Activated naive CD8-positive, alpha-beta T cell treated with anti-CD3 and anti-CD28 coated beads, Interleukin-2, amount 50 U/mL, for 16 hours (primary cell): ENCODE results near the gene EGFLAM.

Source experiments
- DNase-seq: peaks from one replicate; pipeline ENCODE4 v3.0.0-alpha.2; 2020; ENCODE audit warnings: low read depth, low spot score

EGFLAM gene

DNA sequence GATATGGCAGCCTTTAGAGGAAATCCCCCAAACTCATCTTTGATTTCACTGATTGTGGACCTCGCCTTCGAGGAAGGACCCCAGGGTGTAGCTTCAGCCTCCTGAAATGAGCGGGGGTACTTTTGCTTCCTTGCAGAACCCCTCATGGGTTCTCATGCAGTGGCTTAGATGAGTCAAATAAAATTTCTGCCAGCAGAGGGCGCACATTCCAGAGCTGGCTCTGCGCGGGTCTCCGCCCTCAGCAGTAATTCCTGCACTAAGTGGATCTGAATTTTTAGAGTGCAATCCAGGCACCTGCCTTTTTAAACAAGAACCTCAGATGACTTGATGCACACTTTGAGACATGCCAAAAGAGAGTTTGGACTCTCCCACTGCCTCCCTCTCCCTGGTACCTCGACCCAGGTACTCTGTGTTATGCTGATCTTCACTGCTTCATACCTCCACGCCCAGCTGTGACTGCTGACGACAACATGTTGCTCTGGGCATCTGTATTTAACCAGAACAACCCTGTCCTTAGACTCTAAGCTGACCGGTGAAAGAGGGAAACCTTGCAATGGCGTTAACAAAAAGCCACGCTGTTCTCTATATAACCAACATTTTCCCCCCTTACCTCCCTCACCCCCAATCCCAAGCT lies 7.3 kb downstream of the EGFLAM start:
- no peak for DNase-seq

DNA sequence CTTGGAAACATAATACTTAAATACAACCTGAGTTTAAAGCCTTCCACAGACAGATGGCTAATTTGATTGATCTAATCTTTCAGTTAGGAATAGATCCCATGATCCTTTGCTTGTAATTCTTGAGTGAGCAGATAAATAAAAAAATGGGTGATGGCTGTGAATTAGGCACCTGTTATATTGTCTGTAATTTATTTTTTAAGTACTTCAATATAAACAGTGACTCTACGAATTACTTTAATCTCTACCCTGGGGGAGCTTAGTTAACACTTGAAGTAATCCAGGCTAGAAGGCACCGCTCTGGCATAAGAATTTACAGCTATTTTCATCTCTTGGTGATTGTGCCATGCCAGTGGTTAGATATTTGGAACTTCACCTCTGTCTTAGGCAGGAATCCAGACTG lies 9.0 kb downstream of the EGFLAM start:
- no peak for DNase-seq

DNA sequence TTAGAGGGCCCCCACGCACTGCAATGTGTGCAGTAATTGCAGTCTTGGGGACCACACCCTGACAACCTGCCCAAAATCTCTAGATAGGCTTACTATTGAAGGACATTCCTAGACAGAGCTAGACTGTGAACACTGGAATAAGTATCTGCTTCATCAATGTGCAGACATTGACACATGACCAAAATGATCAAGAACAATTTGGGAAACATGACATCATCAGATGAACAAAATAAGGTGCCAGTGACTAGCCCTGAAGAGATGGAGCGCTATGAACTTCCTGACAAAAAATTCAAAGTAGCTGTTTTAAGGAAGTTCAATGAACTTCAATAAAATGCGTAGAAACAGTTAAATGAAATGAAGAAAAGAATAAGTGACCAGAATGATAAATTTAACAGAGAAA lies 15.3 kb downstream of the EGFLAM start:
- DNase-seq, result no peak

DNA sequence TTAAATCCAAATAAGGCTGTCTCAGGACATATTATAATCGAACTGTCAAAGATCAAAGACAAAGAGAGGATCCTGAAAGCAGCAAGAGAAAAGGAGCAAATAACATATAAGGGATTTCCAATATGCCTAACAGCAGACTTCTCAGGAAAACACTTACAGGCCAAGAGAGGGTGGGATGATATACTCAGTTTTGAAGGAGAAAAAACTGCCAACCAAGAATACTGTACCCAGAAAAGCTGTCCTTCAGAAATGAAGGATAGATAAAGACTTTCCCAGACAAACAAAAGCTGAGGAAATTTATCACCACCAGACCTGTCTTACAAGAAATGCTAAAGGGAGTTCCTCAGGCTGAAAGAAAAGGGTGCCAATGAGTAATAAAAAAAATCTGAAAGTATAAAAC lies 16.0 kb downstream of the EGFLAM start:
- no peak for DNase-seq

DNA sequence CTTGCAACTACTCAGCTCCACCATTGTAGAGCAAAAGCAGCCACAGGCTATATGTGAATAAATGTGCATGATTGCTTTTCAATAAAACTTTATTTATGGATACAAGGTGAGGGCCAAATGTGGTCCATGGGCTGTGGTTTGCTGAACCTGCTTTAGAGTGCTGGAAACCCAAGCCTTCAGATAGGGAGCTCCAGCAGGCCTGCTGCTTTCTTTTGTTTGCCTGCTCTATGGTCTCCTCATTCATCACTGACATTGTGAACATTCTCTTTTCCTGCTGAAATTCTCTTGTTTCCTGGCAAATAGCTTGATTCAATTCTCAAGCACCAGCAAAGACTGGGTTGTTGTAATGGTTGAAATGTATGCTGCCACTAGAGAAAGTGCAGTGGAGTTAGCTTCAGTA lies 26.0 kb downstream of the EGFLAM start:
- no peak for DNase-seq

DNA sequence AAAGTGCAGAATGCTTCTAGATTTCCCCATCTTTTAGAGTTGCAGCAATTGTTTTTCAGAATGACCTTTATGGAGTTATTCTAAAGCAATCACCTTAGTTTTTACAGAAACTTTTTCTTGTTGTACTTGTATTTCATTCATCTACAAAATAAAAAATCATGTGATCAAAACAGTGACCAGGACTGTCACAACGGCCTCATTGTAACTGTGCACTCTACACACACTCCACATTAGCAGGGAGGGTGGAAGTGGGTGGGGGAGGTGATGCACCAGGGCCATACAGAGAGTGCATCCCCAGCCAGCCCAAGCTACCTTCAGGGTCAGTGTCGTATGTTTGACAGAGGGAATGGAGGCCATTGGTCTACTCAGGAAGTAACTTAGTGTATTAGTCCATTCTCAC lies 26.9 kb downstream of the EGFLAM start:
- no peak for DNase-seq

DNA sequence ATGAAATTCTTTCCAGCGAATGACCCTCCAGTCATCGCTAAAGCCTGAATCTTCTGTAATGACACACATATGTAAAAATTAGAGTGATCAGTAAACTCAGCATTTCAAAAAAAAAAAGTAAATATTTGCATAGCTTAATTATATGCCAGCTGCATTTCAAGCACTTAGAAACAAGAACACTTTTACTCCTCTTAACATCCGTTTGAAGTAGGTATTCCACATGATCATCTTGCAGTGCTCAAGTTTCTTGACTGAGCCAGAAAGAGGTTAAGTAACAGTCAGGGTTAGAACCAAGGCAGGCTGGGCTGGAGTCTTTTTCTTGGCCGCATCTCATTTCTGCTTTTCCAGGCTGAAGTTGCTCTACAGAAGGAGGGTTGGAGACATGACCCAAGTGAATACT lies 27.6 kb downstream of the EGFLAM start:
- no peak for DNase-seq

DNA sequence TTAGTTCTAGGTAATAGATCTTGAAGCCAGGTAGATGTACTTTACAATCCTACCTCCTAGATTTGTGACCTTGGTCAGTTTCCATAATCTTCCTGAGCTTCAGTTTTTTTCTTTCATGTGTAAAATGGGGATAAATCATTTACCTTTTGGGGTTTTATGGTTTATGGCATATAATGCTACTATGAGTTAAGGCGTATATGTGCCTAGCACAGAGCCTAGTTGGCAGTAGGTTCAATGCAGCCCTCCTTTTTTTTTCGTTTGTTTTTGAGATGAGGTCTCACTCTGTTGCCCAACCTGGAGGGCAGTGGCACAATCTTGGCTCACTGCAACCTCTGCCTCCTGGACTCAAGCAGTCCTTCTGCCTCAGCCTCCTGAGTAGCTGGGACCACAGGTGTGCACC lies 28.8 kb downstream of the EGFLAM start:
- DNase-seq, result no peak

DNA sequence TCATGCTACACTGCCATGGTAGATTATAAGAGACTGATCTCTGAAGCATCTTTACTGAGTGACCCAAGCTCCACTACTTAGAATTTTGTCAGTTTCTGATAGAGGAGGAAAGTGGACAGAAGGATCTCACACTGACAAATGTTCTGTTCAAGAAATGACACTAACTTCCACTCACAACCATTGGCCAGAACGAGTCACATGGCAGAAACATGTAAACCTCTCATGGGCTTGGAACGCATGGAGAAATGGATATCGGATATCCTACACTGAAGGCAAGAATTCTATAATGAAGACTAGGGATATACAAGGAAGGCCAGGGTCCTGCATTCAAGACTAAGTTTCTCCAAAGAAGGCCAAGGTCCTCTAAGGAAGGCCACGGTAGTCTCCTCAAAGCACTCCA lies 31.1 kb downstream of the EGFLAM start:
- DNase-seq, result no peak

DNA sequence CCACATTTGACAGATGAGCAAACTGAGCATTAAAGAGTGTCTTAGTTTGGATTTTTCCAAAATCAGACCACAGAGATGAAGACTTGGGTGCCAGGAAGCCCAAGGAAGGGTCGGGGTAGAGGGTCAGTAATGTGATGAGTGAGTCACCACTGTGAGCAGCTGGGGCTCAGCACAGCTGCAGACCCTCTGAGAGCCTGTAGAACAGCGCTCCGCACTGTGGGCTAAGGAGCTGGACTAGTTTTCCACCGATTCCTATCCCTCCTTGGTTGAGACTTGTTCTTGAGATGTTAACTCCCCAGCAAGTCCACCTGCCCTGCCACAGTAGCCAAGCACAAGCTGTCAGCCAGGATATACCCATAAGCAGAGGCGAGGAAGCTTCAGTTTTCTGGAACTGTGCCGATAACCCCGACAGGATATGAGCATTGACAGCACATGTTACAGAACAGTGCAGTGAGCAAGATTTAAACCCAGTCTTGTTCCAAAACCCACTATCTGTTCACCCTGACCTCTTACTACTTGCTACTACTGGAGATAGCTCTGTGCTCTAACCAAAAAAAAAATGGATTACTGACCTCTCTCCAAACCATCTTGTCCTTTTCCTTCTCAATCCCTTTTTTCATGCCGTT lies 31.8 kb downstream of the EGFLAM start:
- DNase-seq, result no peak

DNA sequence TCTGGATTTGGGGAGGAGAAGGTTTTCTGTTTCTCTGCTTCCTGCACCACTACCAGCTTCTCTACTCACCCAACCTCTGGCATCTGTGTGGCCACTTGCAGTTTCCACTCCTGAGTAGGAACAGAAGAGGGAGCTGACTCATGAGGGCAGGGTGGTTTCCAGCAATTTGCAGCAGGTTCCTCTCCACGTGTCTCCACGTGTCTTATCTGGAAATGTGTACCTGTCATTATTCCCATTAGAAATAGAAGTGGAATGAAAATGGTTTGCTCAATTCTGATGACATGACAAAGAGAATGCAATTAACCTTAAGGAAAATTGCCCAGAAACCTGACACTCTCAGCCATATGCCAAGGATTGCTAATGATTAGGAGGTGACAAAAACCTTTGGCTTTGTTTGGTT lies 33.0 kb downstream of the EGFLAM start:
- no peak for DNase-seq

DNA sequence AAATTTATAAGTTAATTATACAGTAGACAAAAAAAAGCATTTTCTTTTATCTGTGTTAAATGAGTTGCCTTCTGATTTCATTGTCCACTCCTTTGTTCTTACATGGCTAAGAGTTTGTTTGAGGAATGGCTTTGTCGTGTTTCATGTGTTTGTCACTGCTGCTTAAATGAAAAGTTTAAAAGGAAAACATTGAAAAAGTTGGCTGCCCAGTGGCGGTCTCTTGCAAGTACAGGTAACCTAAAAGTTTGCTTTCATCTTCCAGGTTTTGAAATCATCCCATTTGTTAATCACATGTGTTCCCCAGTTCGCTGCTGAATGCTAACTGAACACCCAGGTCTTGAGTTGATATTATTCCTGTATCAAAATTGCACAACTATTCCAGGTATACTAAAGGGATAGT lies 33.9 kb downstream of the EGFLAM start:
- DNase-seq, result no peak

DNA sequence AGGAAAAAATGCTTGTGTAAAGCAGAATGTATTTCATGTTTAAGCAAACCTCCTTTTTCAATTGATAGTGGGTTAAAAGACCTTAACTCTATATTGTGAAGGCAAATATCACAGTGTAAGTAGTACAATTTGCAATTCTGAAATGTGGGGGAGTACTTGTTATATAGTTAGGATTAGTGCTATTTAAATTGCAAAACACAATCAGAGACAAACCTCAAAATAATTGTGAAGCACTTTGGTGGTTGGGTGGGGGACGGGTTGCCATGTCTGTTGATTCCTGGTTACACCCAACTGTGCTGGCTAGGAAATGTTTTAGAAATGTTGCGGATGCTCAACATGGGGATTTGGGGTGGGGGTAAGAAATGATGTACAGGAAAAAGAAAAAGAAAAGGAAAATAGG lies 37.4 kb downstream of the EGFLAM start:
- no peak for DNase-seq

DNA sequence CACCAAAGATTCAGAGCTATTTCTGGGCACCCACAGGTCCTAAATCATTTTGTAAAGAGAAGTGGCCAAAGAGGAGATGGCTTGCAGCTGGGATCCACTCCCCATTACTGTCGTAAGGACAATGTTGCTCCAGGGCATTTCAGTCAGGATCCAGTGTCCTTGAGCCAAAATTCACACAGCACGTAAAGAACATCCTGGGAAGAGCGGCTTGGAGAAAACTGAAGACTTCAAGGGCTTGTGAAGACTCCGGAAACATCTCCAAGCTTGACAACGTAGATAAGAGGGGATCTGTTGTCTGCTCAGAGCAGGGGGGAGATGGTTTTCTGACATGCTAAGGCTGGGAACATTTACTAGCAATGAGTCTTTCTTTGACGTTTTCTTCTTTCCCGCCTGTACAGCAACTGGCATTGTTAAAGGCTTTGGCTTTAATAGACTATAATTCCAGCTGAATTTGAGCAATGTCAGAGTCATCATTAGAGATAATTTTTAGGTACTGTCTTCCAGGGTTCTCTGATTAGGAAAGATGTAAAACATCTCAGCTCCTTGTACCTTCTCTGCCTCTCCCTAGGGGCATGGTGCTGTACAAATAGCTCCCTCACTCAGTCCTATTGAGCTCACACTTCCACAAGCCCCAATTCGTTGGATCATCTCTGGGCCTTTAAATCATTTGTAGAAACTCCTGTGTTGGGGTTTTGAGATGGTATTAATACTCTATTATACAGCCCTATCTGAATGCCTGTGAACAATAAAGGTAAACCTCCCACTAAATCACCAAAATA lies 39.7 kb downstream of the EGFLAM start:
- DNase-seq, result no peak

DNA sequence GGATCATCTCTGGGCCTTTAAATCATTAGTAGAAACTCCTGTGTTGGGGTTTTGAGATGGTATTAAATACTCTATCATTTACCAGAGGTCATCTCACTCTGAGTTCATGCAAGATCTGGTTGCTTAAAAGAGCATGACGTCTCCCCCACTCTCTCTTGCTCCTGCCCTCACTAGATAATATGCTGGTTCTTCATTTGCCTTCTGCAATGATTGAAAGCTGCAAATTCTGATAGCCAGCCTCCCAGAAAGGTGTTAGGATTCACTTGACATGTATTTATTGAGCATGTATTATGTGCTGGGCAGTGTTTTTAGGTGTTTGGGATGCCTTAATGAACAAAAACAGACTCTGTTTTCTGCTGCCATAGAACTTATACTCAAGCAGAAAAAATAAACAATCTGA lies 41.2 kb downstream of the EGFLAM start:
- no peak for DNase-seq

DNA sequence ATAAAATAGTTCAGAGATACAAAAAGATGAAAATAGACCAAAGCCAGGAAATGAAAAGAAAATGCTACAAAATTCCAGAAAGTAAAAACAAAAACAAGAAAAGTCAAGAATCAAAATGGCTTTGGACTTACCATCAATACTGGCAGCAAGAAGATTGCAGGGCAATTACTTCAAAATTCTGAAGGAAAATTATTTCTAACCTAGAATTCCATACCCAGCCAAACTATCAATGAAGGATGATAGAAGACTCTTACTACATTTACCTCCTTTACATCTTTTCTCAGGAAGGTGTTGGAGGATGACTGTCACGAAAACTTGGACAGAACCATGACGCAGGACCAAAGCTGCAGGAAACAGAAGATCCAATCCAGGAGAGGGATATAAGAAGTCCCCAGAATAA lies 46.8 kb downstream of the EGFLAM start:
- no peak for DNase-seq

DNA sequence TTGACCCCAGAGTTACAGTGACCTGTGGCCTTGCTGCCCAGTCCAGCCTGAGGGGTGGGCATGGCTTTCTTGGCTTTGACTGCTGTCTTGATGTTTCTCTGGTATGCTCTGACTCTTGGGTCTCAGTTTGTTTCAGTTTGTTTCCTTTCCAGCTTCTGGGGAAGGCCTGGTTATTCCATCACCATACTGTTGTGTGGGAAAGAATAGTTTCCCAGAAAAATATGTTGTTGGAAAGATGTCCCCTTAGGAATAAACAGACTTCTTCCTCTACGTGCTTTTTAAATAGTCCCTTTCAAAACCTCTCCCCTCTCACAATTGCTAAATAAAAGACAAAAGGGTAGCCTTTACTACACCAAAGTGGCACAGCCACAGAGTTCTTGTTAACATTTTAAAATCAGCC lies 49.5 kb downstream of the EGFLAM start:
- DNase-seq, result no peak

DNA sequence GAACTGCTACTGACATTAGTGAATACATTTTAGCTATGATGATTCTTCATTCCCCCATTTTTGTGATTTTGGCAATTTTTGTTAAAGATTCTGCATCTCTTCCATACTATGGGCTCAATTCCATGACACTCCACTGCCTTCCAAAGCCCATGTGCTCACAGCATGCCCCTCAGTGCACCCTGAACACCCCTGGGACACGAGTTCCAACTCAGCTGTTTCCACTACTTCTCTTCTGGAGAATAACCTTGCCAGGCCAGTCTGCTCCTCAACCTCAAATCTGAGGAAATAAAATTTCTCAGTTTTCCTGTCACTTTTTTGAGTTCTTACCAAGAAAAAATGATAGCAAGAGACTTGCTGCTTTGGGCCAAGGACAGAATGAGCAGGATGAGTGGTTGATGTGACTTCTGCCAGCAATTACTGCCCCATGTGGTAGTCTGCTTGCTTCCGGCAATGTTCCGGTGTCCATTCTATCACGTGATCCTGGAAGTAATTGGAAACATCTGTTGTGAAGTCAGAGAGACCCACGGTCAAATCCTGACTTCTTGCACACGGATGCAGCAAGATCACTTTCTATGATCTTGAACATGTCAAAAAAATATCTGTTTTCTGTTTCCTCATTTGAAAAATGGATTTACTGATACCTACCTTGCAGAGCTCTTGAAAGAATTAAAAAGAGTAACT lies 58.3 kb downstream of the EGFLAM start:
- no peak for DNase-seq

DNA sequence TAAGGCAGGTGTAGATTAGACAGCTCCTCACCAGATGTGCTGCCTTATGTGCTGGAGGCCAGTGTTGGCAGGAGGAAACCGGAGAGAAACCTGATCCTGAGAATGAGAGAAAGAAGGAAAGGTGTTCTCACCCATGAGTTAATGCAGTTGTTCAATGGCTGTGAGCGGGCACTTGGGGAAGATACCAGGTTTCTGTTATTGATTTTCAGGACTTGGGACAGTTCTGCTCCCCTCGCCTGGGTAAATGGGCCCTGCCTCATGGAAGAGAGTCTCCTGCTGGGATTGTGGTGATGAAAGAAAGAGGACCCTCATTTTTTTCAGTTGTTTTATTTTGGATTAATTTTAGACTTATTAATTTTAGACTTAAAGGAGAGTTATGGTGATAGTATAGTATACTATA lies 59.5 kb downstream of the EGFLAM start:
- DNase-seq, result no peak

DNA sequence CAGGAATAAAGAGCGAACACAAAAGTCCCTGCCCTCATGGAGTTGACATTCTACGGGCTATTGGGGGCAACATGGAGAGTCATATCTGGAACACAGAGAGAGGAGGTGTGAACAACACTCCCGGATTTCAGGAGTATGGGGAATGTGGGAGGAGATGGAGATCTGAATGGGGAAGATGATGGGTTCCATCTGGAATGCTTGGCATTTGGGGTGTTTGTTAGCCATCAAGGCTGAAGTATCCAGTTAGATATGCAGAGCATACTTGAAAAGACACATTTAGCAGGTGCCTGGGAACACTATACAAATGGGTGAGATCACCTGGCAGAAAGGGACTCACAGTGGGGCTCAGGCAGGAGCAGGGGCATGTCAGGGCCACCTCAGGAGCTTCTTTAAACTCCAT lies 61.1 kb downstream of the EGFLAM start:
- no peak for DNase-seq

DNA sequence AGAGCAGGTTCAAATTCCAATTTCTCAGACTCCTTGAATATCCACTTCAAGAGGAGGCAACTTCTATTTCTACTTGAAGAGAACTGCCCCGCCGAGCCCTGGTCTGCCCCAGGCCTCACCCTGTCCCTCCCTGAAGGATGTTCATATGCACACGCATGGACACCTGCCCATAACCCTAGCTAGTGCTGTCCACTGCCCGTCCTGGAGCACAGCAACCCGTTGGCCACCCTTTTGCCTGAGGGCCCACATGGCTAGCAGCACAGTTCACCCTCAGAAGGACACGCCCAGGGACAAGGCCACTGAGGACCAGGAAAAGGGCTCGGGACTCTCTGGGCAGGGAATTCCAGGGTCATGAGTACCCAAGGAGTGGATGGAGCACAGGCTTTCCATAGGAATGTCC lies 63.6 kb downstream of the EGFLAM start:
- no peak for DNase-seq

DNA sequence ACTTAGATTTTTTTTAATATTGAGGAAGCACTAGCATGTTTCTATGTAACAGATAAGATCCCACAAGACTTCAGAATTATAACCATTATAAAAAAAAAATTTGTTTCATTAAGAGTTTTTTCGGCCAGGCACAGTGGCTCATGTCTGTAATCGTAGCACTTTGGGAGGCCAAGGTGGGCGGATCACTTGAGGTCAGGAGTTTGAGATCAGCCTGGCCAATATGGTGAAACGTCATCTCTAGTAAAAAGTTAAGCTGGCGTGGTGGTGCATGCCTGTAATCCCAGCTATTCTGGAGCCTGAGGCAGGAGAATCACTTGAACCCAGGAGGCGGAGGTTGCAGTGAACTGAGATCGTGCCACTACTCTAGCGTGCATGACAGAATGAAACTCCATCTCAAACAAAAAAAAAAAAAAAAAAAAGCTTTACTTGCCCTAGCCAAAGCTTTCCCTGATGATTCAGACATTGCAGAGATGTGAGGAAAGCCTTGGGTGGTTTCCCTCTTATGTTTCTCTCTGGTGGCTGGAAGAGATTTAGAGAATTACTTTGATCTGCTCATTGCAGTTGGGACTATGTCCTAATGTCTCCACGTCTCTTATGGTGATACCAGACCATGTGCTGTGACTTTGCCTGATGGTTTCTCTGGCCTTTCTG lies 65.4 kb downstream of the EGFLAM start:
- DNase-seq, result no peak
